ENCODE measurements around the gene SERTAD1.

The SERTAD1 gene

GRCh38 chr19:40407714-40408597, 17.8 kb downstream of the SERTAD1 start:
- H3K4me2 ChIP-seq (ENCODE audit: low read length) = peak overlapping the region; percentile 43
- H4K20me1 ChIP-seq (ENCODE audit: control insufficient read depth, insufficient read depth, low read depth, low read length) = no peaks in the 10 kb centered on the region
- H3K9me3 ChIP-seq (ENCODE audit: control insufficient read depth, insufficient read depth, low read length) = no peaks in the 10 kb centered on the region
- TF ChIP-seq CTCF (IDR thresholded peaks at IDR 0.05; ENCODE audit: low read depth, low read length, poor library complexity, severe bottlenecking) = no peak
- no peak for TF ChIP-seq EZH2phosphoT487 (IDR thresholded peaks at IDR 0.05; ENCODE audit: borderline replicate concordance, low read length)
- no peak overlapping the region for H3K4me3 ChIP-seq (ENCODE audit: low read length)
- no peaks in the 10 kb centered on the region for H3K36me3 ChIP-seq (ENCODE audit: control insufficient read depth, low read length)
- H3K27me3 ChIP-seq (ENCODE audit: control insufficient read depth, low read length) = no peaks in the 10 kb centered on the region
- no peak overlapping the region for H3K27ac ChIP-seq (ENCODE audit: low read depth, low read length)
- no peaks in the 10 kb centered on the region for H3K79me2 ChIP-seq (ENCODE audit: control insufficient read depth, low read length)
- H3K9me2 ChIP-seq (replicated peaks; ENCODE audit: control insufficient read depth, low read length) = no peaks in the 10 kb centered on the region
- peaks cover 59% of the 10 kb centered on the region for H3K4me1 ChIP-seq (ENCODE audit: control insufficient read depth, low read length)
- H3F3A ChIP-seq (ENCODE audit: control insufficient read depth, insufficient read depth) = peaks cover 10% of the 10 kb centered on the region

GRCh38 chr19:40403262-40403984, 22.4 kb downstream of the SERTAD1 start:
- Histone ChIP-seq H3F3A (ENCODE audit: control insufficient read depth, insufficient read depth) (no peaks in the 10 kb centered on the region), H3K79me2 (ENCODE audit: control insufficient read depth, low read length) (no peaks in the 10 kb centered on the region), H3K27me3 (ENCODE audit: control insufficient read depth, low read length) (no peaks in the 10 kb centered on the region), H3K4me3 (ENCODE audit: low read length) (peak overlapping the region; percentile 67), H3K9me2 (replicated peaks; ENCODE audit: control insufficient read depth, low read length) (no peaks in the 10 kb centered on the region), H3K36me3 (ENCODE audit: control insufficient read depth, low read length) (no peaks in the 10 kb centered on the region), H3K27ac (ENCODE audit: low read depth, low read length) (no peak overlapping the region), H4K20me1 (ENCODE audit: control insufficient read depth, insufficient read depth, low read depth, low read length) (no peaks in the 10 kb centered on the region), H3K9me3 (ENCODE audit: control insufficient read depth, insufficient read depth, low read length) (no peaks in the 10 kb centered on the region), H3K4me2 (ENCODE audit: low read length) (peak overlapping the region; percentile 66), H3K4me1 (ENCODE audit: control insufficient read depth, low read length) (peaks cover 20% of the 10 kb centered on the region)
- no peak for TF ChIP-seq CTCF (IDR thresholded peaks at IDR 0.05; ENCODE audit: low read depth, low read length, poor library complexity, severe bottlenecking)
- no peak for TF ChIP-seq EZH2phosphoT487 (IDR thresholded peaks at IDR 0.05; ENCODE audit: borderline replicate concordance, low read length)

GRCh38 chr19:40400559-40400958, 25.2 kb downstream of the SERTAD1 start:
- Histone ChIP-seq H3K79me2 (ENCODE audit: control insufficient read depth, low read length) (no peaks in the 10 kb centered on the region), H3K9me3 (ENCODE audit: control insufficient read depth, insufficient read depth, low read length) (no peaks in the 10 kb centered on the region), H3K27ac (ENCODE audit: low read depth, low read length) (no peak overlapping the region), H3K27me3 (ENCODE audit: control insufficient read depth, low read length) (no peaks in the 10 kb centered on the region), H4K20me1 (ENCODE audit: control insufficient read depth, insufficient read depth, low read depth, low read length) (no peaks in the 10 kb centered on the region), H3F3A (ENCODE audit: control insufficient read depth, insufficient read depth) (no peaks in the 10 kb centered on the region), H3K4me1 (ENCODE audit: control insufficient read depth, low read length) (peaks cover 11% of the 10 kb centered on the region), H3K4me3 (ENCODE audit: low read length) (no peak overlapping the region), H3K9me2 (replicated peaks; ENCODE audit: control insufficient read depth, low read length) (no peaks in the 10 kb centered on the region), H3K36me3 (ENCODE audit: control insufficient read depth, low read length) (no peaks in the 10 kb centered on the region), H3K4me2 (ENCODE audit: low read length) (no peak overlapping the region)
- TF ChIP-seq EZH2phosphoT487 (IDR thresholded peaks at IDR 0.05; ENCODE audit: borderline replicate concordance, low read length) = no peak
- no peak for TF ChIP-seq CTCF (IDR thresholded peaks at IDR 0.05; ENCODE audit: low read depth, low read length, poor library complexity, severe bottlenecking)

All from DOHH2 (cell line).